Stimulated activated CD8-positive, alpha-beta memory T cell treated with anti-CD3 and anti-CD28 coated beads, Interleukin-7, amount 100 ng/mL, for 48 hours (primary cell): ENCODE data around the gene SEM1.
A peak's percentile ranks its signal among the peaks of the same experiment; 100 is the strongest.
"Not testable (repeated sequence)": the region's sequence is repeated elsewhere in the genome, so short reads cannot be mapped to it uniquely, and the experiment has no call there.

Source experiments
- DNase-seq, 2 donors: peaks; one replicate each; pipeline ENCODE4 v3.0.0-alpha.2; 2020; ENCODE audit warnings: low read depth in 1 of 2; ENCODE audit errors: extremely low read depth in 1 of 2

Gene SEM1

GRCh38 chr7:96709381-96710228 is at the start of gene SEM1:
TSS of gene SEM1 (minus strand) at chr7:96709846. CDS start at chr7:96709763, 83 bp downstream.
- peak; percentile 37 to 52 for DNase-seq

- not testable (repeated sequence) for DNase-seq
Measured at GRCh38 chr7:96757880-96758279, 48.2 kb upstream of the SEM1 start.

DNA sequence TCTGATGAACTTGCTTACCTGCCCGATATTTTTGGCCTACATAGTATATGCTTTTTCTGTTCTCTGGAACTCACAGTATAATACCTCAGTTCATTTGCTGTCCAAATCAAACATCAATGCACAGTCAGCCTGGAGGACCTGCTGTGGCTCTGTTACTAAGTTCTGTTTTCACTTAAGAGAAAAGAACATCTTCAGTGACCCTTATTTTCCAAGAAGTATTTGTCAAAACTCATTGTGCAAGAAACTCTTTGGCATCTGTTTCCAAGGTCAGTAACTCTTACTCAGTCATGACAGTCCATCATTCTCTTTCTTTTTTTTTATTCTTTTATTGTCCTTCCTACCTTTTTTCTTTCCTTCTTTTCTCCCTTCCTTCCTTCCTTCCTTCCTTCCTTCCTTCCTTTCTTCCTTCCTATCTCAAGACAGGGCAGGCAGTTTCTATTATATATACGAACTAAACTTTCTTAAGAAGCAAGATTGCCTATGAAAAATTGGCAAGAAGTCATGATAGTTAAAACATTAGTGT is 37.8 kb upstream of the SEM1 start:
- no peak for DNase-seq

DNA sequence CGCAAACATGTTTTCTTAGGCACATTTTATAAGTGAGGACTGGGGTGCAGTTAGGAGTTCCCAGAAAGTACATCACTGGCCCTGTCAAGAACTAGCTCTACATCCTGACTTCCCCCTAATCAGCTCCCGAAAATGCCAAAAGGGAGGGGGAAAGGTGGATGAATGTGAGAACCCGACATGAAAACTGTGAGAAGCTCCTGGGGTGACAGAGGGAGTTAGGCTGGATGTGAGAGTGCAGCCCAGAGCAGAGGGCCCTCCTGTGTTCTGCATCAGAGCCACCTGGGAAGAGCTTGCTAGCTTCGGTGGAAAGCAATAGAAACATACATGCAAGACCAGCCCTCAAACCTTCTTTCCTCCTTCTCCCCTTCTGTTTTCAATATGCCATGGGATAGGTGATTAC is 30.5 kb upstream of the SEM1 start:
- no peak for DNase-seq

GRCh38 chr7:96739609-96740008 is 30.0 kb upstream of the SEM1 start:
- no peak for DNase-seq

- DNase-seq = no peak
Measured at GRCh38 chr7:96739167-96739566, 29.5 kb upstream of the SEM1 start.

DNA sequence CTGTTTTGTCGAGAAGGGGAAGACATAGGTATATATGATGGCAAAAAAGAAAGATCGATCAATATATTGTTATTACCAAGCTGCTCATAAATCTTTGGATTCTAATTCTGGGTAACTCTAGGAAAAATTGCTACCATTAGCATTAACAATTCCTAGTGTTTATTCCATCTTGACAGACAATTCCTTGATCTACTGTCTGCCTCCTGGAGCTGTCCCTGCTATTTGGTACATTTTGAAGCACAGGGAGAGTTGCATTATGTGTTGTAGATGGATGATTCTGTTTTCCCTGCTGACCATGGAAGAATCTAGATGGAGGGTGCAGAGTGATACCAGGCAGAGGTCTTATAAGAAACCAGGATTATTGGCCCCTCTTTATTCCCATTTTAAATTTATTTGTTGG is 29.1 kb upstream of the SEM1 start:
- DNase-seq = no peak

GRCh38 chr7:96737545-96738050 is 28.0 kb upstream of the SEM1 start:
- DNase-seq = no peak

DNA sequence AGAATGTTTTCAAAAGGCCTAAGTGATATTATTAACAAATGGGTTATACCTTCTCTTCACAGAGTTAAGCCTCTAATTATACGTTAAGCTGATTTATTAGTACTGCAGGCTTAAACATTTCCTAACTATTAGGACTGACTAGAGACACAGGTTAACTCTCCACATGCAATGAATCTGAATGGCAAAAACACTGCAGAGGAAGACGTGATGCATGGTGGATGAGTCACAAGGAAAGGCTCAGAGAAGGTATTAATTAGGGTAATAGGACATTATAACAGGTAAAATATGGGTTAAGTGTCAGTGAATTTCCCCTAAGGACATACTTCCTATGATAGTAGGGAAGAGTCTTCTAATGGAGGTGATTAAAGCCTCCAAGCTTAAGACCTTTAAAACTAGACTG is 24.7 kb upstream of the SEM1 start:
- no peak for DNase-seq

GRCh38 chr7:96729820-96730219 is 20.2 kb upstream of the SEM1 start:
- no peak for DNase-seq

GRCh38 chr7:96728139-96728538 is 18.5 kb upstream of the SEM1 start:
- DNase-seq = no peak

- DNase-seq = no peak
Measured at GRCh38 chr7:96727534-96728088, 18.0 kb upstream of the SEM1 start.

GRCh38 chr7:96723622-96724021 is 14.0 kb upstream of the SEM1 start:
- DNase-seq = no peak

DNA sequence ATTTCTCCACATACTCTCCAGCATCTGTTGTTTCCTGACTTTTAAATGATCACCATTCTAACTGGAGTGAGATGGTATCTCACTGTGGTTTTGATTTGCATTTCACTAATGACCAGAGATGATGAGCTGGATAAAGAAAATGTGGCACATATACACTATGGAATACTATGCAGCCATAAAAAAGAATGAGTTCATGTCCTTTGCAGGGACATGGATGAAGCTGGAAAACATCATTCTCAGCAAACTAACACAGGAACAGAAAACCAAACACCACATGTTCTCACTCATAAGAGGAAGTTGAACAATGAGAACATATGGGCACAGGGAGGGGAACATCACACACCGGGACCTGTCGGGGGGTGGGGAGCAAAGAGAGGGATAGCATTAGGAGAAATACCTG is 13.3 kb upstream of the SEM1 start:
- not testable (repeated sequence) for DNase-seq

DNA sequence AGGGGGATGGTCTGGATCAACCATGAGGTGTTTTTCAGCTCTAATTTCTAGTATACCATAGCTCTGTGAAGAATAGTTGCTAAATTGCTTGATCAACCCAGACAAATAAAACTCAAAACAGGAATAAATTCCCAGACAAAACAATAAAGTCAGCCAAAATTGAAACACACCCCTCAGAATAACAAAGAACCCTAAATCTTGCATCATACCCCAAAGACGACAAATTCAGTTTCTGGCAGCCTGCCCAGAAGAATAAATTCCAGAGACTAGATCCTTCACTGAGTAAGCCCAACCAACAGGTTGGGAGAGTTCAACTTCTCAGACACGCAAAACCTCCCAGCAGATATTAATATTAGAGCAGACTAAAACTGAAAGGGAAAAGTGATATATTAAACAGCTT is 11.2 kb upstream of the SEM1 start:
- DNase-seq = no peak

- DNase-seq = no peak
Measured at GRCh38 chr7:96719164-96719563, 9.5 kb upstream of the SEM1 start.

DNA sequence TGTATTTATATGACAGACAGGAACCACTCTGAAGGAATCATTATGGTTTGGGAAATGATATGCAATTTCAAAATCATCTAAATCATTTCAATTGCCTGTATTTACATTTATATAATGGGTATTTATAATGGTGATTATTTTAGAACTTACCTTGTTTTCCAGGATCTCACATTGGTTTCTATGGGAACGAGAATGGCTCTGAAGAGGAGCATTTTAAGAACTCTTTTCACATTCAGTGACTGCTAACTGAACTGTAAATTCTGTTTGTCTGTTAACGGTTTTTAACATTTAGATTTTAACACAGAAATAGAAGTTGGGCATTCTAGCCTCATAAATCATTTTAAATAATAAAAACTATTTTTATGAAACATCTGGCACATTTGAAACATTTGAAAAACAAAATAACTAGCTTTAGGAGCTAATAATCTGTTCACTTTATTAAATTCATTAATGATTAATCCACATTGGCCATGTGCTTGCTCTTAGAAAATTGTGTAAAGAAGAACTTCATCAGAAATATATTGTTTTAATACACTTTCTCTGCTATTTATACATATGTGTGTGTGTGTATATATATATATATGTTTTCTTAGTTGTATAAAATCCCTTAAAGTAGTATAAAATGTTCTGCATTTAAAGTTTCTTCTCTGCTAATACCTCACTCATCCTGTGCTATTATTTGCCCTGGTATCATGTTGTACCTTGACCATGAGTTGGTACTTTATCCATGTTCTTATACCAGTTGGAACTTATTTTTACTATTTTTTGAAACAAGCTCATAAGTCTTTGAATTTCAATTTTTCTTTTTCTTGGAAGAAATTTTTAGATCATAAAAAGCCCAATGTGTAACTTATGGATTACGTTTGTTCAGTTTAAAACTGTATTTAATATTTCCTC is 8.7 kb upstream of the SEM1 start:
- no peak for DNase-seq

DNA sequence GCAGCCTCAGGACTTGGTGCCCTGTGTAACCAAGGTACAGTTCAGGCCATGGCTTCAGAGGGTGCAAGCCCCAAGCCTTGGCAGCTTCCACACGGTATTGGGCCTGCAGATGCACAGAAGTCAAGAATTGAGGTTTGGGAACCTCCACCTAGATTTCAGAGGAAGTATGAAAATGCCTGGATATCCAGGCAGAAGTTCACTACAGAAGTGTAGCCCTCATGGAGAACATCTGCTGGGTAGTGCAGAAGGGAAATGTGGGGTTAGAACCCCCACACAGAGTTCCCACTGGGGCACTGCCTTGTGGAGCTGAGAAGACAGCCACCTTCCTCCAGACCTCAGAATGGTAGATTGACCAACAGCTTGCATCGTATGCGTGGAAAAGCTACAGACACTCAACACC is 3.4 kb upstream of the SEM1 start:
- DNase-seq = no peak

DNA sequence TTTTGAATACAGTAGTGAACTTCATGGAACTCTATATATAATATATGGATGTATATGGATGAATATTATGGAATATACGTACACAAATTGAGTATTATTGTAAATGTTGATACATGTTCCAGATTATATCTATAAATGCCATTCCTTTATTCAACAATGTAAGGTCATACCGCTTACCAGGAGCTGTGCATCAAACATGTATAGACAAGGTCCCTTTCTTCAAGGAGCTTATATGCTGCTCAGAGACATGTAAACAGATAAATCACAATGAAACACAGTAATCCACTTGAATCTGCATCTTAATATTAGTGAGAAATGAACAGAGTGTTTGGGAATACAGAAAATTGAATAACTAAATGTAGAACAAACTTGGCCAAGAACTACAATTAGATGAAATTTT is 898 bp upstream of the SEM1 start:
- DNase-seq = no peak

- DNase-seq = no peak
Measured at GRCh38 chr7:96708872-96709271, 774 bp downstream of the SEM1 start.
